HG03457 (cell line): Measurements from ENCODE around the gene BASP1.
"Not testable (repeated sequence)": the region's sequence is repeated elsewhere in the genome, so short reads cannot be mapped to it uniquely, and the experiment has no call there.

Experiments used
- ATAC-seq: cut with Tn5 transposase; IDR thresholded peaks from one replicate; pipeline ENCODE4 v1.9.1; 2021; ENCODE audit warnings: moderate number of reproducible peaks; ENCODE audit not compliant: unreplicated experiment

BASP1 gene

GRCh38 chr5:17190799-17191391 is 26.5 kb upstream of the BASP1 start:
- ATAC-seq = no peak

GRCh38 chr5:17191574-17191973 is 25.9 kb upstream of the BASP1 start:
- ATAC-seq = not testable (repeated sequence)

- no peak for ATAC-seq
These were observed 25.2 kb upstream of the BASP1 start for GRCh38 chr5:17192191-17192590.

GRCh38 chr5:17196024-17196423 is 21.4 kb upstream of the BASP1 start:
- ATAC-seq = no peak

GRCh38 chr5:17196697-17197096 is 20.7 kb upstream of the BASP1 start:
- ATAC-seq = no peak

GRCh38 chr5:17203329-17204132 is 13.9 kb upstream of the BASP1 start:
- ATAC-seq = no peak

GRCh38 chr5:17204133-17204489 is 13.3 kb upstream of the BASP1 start:
- ATAC-seq = no peak

GRCh38 chr5:17206021-17206420 is 11.4 kb upstream of the BASP1 start:
- no peak for ATAC-seq

- ATAC-seq = no peak
These were observed 5.2 kb upstream of the BASP1 start for GRCh38 chr5:17212191-17212590.

- ATAC-seq = no peak
These were observed 4.4 kb upstream of the BASP1 start for GRCh38 chr5:17212996-17213395.

- no peak for ATAC-seq
These were observed 3.5 kb upstream of the BASP1 start for GRCh38 chr5:17213938-17214337.

- no peak for ATAC-seq
These were observed 2.5 kb upstream of the BASP1 start for GRCh38 chr5:17214893-17215292.

GRCh38 chr5:17215361-17215760 is 2.1 kb upstream of the BASP1 start:
- no peak for ATAC-seq

GRCh38 chr5:17216176-17216973 is 1.1 kb upstream of the BASP1 start:
- peak; percentile 32 for ATAC-seq

GRCh38 chr5:17216974-17217492 is 398 bp upstream of the BASP1 start:
- ATAC-seq = no peak

- peak; percentile 29 for ATAC-seq
These were observed 1.0 kb downstream of the BASP1 start for GRCh38 chr5:17218353-17219005.

- ATAC-seq = peak; percentile 5
These were observed 1.6 kb downstream of the BASP1 start for GRCh38 chr5:17219006-17219422.

GRCh38 chr5:17219469-17219868 is 2.0 kb downstream of the BASP1 start:
- no peak for ATAC-seq

GRCh38 chr5:17219992-17220391 is 2.6 kb downstream of the BASP1 start:
- no peak for ATAC-seq

- no peak for ATAC-seq
These were observed 3.0 kb downstream of the BASP1 start for GRCh38 chr5:17220469-17220868.
